Measurements from ENCODE around the gene ATF7.

DNA sequence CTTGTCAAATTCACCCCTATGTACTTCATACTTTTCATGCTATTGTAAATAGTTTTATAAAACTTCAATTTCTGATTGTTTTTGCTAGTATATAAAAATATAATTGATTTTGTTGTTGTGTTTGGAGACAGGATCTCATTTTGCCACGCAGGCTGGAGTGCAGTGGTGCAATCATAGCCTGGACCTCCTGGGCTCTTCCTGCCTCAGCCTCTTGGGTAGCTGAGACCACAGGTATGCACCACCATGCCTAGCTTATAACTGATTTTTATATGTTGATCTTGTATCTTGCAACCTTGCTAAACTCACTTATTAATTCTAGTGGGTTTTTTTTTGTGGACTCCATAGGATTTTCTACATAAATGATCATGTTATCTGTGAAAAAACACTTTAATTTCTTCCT is 26.2 kb upstream of the ATF7 start:
- TF ChIP-seq CTCF (IDR thresholded peaks at IDR 0.05; ENCODE audit: low read length): no peak
- no peak for TF ChIP-seq EZH2 (IDR thresholded peaks at IDR 0.05; ENCODE audit: borderline replicate concordance, low read length)
